Inflammatory macrophage treated with lipopolysaccharide for 1 hour (primary cell): ENCODE measurements around the gene USP54.
"Not testable (repeated sequence)": the region's sequence is repeated elsewhere in the genome, so short reads cannot be mapped to it uniquely, and the experiment has no call there.

Experiments used
- DNase-seq, 2 donors: peaks; one replicate each; pipeline ENCODE4 v3.0.0-alpha.2; 2020 to 2022

USP54 gene, protein sequence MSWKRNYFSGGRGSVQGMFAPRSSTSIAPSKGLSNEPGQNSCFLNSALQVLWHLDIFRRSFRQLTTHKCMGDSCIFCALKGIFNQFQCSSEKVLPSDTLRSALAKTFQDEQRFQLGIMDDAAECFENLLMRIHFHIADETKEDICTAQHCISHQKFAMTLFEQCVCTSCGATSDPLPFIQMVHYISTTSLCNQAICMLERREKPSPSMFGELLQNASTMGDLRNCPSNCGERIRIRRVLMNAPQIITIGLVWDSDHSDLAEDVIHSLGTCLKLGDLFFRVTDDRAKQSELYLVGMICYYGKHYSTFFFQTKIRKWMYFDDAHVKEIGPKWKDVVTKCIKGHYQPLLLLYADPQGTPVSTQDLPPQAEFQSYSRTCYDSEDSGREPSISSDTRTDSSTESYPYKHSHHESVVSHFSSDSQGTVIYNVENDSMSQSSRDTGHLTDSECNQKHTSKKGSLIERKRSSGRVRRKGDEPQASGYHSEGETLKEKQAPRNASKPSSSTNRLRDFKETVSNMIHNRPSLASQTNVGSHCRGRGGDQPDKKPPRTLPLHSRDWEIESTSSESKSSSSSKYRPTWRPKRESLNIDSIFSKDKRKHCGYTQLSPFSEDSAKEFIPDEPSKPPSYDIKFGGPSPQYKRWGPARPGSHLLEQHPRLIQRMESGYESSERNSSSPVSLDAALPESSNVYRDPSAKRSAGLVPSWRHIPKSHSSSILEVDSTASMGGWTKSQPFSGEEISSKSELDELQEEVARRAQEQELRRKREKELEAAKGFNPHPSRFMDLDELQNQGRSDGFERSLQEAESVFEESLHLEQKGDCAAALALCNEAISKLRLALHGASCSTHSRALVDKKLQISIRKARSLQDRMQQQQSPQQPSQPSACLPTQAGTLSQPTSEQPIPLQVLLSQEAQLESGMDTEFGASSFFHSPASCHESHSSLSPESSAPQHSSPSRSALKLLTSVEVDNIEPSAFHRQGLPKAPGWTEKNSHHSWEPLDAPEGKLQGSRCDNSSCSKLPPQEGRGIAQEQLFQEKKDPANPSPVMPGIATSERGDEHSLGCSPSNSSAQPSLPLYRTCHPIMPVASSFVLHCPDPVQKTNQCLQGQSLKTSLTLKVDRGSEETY (N-terminal part only)

GRCh38 chr10:73590881-73591799, at the start of gene USP54:
Gene USP54 (minus strand): TSS chr10:73591342. CDS start chr10:73575658, 15,684 bp downstream.
- peak; percentile 25 to 47 for DNase-seq

GRCh38 chr10:73639286-73639685, 48.1 kb upstream of the USP54 start:
- no peak for DNase-seq

DNA sequence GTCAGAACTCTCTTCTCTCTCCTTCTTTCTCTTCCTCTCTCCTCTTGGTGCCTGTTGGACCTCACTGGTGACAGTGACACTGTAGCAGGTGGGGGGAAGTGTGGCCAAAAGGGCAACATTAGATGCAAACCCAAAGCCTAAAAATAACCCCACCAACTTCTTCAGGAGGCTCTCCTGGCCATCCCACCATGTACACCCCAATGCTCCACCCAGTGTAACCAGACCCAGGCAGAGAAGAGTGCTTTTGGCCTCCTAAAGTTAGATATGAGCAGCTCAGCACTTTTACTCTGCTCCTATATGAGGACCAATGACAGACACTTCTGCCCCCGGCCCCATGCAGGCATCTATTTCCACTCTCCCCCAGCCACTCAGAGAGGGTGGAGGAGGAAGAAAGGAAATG, 44.6 kb upstream of the USP54 start:
- DNase-seq = no peak

DNA sequence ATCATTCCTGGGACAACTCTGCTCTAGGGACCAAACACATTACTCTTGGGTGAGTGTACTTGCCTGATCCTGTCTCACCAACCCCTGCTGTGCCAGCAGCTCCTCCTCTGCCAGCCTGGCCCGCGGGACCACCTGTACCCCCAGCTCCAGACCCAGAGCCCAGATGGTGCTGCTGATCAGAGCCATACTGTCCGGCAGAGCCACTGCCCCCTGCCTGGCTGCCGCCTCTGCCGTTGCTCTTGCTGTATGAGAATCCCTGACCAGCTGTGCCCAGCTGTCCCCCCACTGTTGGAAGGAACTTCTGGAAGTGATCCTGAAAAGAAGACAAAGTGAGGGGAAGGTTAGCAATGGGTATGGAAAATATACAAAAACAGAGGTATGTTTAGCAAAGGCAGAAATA, 43.3 kb upstream of the USP54 start:
- DNase-seq = no peak

DNA sequence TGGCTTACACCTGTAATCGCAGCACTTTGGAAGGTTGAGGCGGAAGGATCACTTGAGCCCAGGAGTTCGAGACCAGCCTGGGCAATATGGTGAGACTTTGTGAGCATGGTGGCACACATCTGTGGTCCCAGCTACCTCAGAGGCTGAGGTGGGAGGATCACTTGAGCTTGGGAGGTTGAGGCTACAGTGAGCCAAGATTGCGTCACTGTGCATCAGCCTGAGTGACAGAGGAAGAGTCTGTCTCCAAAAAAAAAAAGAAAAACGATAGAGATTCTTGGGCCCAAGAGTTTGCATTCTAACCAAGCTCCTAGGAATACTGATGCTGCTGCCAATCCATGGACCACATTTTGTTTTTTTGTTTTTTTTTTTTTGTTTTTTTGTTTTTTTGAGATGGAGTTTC, 38.0 kb upstream of the USP54 start:
- DNase-seq = no peak

GRCh38 chr10:73628405-73628804, 37.3 kb upstream of the USP54 start:
- no peak for DNase-seq

DNA sequence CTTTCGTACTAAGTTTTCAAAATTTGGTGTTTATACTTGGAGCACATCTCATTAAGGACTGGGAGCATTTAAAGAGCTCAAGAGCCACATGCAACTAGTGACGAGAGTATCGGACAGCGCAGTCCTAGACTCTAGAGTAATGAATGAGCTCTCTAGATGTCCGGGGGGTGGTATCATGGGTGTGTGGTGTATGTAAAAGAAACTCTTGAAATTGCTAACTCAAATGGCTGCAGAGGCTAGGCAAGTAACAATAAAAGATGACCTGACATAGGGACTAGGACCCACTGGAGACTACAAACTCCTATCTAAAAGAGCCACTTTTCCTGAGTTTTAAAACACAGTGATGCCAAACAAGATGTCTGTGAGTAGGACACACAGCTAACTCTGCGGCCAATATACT, 36.2 kb upstream of the USP54 start:
- no peak for DNase-seq

DNA sequence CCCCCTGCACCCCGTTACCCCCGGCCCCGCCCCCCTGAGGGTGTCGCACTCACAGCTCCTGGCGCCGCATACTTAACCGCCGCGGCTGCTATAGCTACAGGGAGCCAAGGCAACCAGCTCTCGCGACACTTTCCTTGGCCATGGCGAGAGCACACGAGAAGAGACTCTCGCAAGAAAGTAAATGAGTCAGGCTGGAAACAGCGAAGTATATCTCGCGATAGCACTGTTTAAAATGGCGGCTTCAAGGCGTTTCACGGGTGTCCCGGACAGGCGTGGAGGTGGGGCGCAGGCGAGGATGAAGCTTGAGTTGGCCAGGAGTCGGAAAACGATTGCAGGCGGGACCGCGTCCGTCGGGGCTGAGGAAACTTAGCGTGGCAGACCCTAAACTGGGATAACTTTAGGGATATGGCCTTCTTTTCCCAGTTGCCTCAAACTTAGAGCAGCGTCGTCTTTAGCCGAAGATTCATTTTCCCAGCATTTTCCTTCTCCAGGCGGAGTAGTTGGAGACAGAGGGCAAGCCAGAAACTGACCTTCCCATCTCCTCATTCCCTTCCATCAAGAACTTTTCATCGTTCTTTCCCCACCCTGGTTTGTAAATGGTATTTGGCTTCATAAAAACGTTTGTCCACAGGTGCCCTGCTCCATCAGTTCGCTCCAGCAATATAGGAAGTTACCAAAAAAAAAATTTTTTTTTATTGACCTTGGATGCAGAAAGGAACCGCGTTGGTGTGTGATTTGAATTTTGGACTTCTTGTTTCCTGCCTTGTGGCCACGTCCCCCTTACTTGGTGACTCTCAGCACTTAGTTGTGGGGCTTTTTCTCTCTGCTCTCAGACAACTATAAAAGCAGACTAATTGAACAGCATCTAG, 35.0 kb upstream of the USP54 start:
- DNase-seq = peak; percentile 96 to 99

DNA sequence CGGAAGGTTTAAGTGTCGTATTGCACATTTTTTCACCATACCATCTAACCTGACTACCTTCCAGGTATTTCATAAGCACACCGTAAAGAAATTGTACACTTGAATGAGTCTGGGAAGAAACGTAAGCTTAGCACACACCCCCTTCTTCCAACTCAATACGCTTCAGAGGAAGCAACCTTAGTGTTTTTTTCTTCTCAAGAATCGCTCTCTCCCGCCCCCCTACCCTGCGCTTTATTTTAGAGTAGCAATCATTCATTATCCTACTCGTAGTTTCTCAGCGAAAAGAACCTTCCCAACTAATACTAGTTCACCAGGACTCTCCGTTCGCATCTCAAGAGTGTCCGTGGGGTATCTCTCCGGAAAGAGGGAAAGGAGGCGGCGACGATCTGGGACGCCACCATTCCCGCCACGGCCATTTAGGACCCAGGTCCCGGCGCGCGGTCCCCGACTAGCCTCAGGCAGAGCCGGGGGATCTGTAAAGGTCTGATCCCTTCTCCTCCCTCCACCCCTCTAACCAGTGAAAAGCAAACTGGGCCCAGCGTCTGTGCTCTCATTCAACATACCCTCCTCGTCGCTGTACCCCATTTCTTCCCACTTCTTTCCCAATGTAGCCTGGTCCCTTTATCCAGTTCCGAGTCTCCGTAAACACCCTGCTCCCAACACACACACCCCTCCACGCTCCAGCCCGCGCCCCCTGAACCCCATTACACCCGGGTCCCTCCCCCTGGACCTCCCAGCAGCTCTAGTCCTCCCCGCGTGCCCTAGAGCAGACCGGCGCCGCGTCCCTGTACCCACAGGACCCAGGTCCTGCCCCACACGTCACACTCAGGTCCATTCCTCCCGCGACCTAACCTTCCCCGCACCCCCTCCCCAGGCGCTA, 34.1 kb upstream of the USP54 start:
- peak; percentile 13 to 14 for DNase-seq

DNA sequence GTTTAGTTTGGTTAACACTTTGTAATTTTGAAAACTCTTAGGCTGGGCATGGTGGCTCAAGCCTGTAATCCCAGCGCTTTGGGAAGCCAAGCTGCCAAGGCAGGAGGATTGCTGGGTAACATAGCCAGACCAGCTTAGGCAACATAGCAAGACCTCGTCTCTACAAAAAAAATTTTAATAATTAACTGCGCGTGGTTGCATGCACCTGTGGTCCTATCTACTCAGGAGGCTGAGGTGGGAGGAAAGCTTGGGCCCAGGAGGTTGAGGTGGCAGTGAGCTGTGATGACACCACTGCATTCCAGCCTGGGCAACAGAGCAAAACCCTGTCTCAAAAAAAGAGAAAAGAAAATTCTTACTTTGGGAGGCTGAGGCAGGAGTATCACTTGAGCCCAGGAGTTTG, 31.9 kb upstream of the USP54 start:
- DNase-seq = no peak

DNA sequence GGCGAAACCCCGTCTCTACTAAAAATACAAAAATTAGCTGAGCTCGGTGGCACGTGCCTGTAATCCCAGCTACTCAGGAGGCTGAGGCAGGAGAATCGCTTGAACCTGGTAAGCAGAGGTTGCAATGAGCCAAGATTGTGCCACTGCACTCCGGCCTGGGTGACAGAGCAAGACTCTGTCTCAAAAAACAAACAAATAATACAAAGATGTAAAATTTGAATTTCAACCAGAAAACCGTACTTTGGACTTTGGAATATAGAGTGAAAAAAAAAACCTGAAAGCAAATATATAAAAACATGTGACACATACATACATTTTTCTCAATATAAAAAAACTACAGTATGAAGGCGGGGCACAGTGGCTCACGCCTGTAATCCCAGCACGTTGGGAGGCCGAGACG, 29.8 kb upstream of the USP54 start:
- not testable (repeated sequence) for DNase-seq

GRCh38 chr10:73617143-73617542, 26.0 kb upstream of the USP54 start:
- not testable (repeated sequence) for DNase-seq

DNA sequence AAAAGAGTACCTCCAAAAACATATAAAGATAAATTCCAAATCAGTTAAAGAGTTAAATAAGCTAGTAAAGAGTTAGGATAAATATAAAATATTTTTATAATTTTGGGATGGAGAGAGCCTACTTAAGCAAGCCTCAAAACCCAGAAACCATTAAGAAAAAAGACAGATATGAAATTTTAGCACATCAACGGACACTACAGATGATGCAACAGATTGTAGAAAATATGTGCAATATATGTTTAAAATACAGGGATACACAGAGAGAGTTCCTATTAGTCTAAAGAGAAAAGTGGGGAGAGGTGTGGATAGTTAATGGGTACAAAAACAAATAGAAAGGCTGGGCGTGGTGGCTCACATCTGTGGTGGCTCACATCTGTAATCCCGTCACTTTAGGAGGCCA, 23.6 kb upstream of the USP54 start:
- DNase-seq = no peak

- DNase-seq = no peak
Observed at GRCh38 chr10:73609116-73609515, 18.0 kb upstream of the USP54 start.

- no peak for DNase-seq
Observed at GRCh38 chr10:73601486-73601921, 10.4 kb upstream of the USP54 start.

GRCh38 chr10:73597346-73597745, 6.2 kb upstream of the USP54 start:
- DNase-seq = no peak

GRCh38 chr10:73593812-73594211, 2.7 kb upstream of the USP54 start:
- no peak for DNase-seq

GRCh38 chr10:73593110-73593509, 2.0 kb upstream of the USP54 start:
- no peak for DNase-seq

DNA sequence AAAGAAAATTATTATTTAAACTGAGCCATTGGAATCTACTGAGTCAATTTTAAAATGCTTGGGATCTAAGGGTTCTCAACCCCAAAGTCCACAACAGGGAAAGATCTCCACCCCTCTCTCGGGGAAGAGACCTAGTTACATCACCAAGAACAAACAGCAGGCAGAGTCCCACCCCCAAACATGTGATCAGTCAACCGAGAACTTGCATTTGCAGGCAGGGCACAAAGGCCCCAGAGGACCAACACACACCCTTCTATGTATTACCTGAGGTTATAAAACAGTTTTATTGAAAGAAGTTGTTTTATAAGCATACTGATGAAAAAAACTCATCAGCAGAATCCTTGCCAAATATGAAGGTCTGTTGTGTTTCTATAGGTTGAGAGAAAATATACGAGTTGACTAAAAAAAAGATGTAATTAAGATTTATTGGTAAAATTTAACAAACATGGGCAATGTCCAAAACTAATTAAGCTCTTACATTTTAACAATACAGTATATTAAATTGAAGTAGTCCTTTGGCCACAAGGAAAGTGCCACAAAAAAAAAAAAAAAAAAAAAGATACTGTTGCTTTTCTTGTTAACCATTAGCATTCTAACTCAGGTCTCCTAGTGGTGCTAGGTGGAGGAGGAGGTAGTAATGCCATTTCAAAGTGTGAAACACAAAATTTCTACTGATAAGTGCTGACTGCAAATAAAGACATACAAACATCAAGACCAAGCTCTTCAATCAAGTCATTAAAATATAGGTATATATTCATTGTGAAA, 975 bp upstream of the USP54 start:
- peak; percentile 50 to 57 for DNase-seq
